ENCODE measurements around the gene ERFL. TPM values are rescaled to one million over a fixed set of nuclear protein-coding genes. Genes with fewer than 3 reads are reported as not detected.

ERFL gene
- total RNA-seq, 2 donors from 2014 or later = 0.28 to 0.41 TPM

DNA sequence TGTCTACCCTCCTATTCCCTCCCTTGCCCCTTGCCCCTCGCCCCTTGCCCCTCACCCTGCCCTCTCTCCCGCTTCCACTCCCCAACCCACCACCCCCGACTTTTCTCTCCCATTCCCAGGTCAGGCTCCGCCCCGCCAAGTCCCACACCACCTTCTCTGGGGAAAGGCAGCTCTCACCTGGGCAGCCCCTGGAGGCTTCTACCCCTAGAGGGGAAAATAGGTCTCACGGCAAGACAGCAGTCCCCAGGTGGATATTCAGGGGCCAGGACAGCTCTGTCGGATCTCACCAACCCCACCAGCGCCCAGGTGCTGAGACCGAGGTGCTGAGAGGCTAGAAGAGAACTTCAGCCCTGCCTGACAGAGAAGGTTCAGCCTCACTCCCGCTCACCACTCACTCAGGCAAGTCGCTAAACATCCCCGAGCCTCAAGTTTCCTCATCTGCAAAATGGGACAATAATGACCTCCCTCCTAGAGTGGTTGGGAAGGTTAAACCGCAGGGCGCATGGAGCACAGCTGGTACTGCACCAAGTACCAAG, 1.4 kb upstream of the ERFL start:
- Histone ChIP-seq H3K27ac (no peak overlapping the region), H3K27me3 (replicated peaks; ENCODE audit: insufficient read depth) (peaks cover 19% of the 10 kb centered on the region), H3K4me1 (ENCODE audit: control insufficient read depth in 1 of 2, low read depth in 2 of 2) (peaks cover 9 to 12% of the 10 kb centered on the region in 2 donors), H3K9me3 (no peaks in the 10 kb centered on the region), H3K36me3 (no peaks in the 10 kb centered on the region), H3K4me3 (no peak overlapping the region)
- TF ChIP-seq, protein P1, sequence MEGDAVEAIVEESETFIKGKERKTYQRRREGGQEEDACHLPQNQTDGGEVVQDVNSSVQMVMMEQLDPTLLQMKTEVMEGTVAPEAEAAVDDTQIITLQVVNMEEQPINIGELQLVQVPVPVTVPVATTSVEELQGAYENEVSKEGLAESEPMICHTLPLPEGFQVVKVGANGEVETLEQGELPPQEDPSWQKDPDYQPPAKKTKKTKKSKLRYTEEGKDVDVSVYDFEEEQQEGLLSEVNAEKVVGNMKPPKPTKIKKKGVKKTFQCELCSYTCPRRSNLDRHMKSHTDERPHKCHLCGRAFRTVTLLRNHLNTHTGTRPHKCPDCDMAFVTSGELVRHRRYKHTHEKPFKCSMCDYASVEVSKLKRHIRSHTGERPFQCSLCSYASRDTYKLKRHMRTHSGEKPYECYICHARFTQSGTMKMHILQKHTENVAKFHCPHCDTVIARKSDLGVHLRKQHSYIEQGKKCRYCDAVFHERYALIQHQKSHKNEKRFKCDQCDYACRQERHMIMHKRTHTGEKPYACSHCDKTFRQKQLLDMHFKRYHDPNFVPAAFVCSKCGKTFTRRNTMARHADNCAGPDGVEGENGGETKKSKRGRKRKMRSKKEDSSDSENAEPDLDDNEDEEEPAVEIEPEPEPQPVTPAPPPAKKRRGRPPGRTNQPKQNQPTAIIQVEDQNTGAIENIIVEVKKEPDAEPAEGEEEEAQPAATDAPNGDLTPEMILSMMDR (IDR thresholded peaks at IDR 0.05) = no peak
- DNase-seq (ENCODE audit: low spot score) (no peak), ATAC-seq (ENCODE audit: insufficient number of reproducible peaks, low FRiP score, low read depth) (no peak)

DNA sequence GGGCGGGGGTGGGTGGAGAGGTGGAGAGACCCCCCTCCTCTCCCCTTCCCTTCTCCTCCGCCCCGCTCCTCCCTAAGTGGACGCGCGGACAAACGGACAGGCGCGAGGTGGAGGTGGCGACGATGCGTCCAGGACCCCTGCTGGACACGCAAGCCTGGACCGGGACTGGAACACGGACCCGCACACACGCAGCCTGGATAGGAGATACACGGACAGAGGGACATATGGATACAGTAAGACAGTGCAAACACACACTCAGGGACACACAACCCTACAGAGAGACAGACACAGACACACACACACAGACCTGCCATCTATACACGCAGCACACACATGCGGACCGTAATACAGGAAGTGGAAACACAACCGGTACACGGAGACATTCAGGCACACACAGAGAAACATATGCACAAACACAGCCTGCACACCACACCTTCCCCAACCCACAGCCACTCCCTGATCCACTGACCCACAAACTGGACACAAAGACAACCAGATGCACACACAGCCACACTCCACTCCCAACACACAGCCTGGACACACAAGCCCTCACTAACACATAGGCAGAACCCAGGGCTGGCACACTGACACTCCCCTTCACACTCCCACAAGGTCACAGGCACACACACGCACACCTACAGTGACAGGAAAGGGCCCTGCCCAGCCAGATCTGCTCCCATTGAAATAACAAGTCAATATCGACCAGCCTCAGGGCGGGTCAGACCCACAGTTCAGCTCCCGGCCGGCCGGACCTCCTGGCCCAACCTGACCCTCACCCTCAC, 696 bp upstream of the ERFL start:
- peaks cover 19% of the 10 kb centered on the region for H3K27me3 ChIP-seq (replicated peaks; ENCODE audit: insufficient read depth)
- TF ChIP-seq, protein P1 (IDR thresholded peaks at IDR 0.05) = no peak
- ATAC-seq (ENCODE audit: insufficient number of reproducible peaks, low FRiP score, low read depth) = no peak

DNA sequence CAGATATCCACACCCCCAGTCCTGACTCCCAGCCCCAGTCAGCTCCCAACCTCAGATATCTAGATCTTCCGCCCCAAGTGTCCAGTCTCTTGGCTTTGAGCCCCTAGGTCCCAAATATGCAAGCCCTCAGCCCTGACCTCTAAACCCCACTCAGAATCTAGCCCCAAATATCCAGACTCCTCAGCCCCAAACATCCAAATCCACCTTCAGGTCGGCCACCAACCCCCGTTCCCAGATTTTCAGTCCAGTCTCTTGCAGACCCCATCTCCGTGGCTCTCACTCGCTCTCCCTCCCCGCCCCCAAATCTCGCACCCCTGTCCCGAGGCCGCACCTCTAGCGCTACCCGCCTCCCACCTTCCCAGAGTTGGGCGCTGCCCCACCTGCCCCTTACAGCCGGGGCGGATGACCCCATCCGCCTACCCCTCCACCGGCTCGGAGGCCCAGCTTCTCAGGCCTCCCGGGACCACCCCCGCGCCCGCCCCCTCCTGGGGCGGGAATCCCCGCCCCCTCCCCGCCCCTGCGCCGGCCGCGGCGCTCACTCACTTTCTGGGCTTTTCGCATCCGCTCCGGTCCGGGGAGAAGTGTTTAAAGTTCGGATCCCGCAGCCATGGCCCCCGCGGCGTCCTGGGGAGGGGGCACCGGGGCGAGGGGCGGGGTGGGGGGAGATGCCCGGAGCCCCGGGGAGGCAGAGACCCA, 604 bp downstream of the ERFL start:
- Histone ChIP-seq H3K9me3 (no peaks in the 10 kb centered on the region), H3K27me3 (replicated peaks; ENCODE audit: insufficient read depth) (peaks cover 24% of the 10 kb centered on the region), H3K36me3 (no peaks in the 10 kb centered on the region), H3K4me1 (ENCODE audit: control insufficient read depth in 1 of 2, low read depth in 2 of 2) (peaks cover 9 to 12% of the 10 kb centered on the region in 2 donors), H3K4me3 (peak overlapping the region; percentile 69), H3K27ac (no peak overlapping the region)
- ATAC-seq (ENCODE audit: insufficient number of reproducible peaks, low FRiP score, low read depth) = no peak
- TF ChIP-seq, protein P1 (IDR thresholded peaks at IDR 0.05) = no peak
- DNase-seq (ENCODE audit: low spot score) = no peak

More for the DNA sequence above, 696 bp upstream of the ERFL start:
- H3K4me1 ChIP-seq (ENCODE audit: control insufficient read depth in 1 of 2, low read depth in 2 of 2) = peaks cover 9 to 12% of the 10 kb centered on the region in 2 donors
- no peaks in the 10 kb centered on the region for H3K9me3 ChIP-seq
- no peak for DNase-seq (ENCODE audit: low spot score)
- H3K36me3 ChIP-seq = no peaks in the 10 kb centered on the region
- H3K4me3 ChIP-seq = peak overlapping the region; percentile 69
- no peak overlapping the region for H3K27ac ChIP-seq

DNA sequence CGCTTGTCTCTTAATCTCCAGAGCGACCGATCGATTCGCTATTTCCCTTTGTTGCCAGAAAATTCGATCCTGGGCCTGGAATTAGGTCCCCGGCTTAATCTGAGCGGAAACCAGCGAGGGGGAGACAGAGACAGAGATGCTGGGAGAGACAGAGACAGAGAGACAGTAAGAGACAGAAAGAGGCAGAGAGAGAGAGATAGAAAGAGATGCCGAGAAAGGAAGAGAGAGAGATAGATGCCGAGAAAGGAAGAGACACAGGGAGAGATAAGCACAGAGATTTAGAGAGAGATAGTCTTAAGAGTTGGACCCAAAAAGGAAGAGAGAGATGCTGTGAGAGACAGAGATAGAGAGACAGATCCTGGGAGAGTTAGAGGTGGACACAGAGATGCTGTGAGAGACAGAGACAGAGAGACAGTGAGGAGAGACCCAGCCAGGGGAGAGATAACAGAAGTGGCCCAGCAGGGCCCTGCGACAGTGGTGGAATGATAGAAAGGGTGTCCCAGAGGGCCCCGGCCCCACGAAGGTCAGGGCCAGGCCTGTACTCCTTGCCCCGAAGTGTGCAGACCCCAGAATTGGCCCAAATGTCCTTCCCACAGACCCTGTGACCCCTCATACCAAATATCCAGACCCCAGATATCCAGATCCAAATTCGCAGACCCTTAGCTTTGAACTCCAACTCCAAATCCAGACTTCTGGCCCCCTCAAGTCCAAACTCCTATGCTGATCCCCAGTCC, 1.3 kb downstream of the ERFL start:
- TF ChIP-seq, protein P1 (IDR thresholded peaks at IDR 0.05) = no peak
- Histone ChIP-seq H3K27me3 (replicated peaks; ENCODE audit: insufficient read depth) (peaks cover 24% of the 10 kb centered on the region), H3K4me3 (no peak overlapping the region), H3K27ac (no peak overlapping the region), H3K9me3 (no peaks in the 10 kb centered on the region), H3K4me1 (ENCODE audit: control insufficient read depth in 1 of 2, low read depth in 2 of 2) (peaks cover 9 to 12% of the 10 kb centered on the region in 2 donors), H3K36me3 (no peaks in the 10 kb centered on the region)
- DNase-seq (ENCODE audit: low spot score) (no peak), ATAC-seq (ENCODE audit: insufficient number of reproducible peaks, low FRiP score, low read depth) (no peak)
